PC-9 (cell line): ENCODE data around the gene EIF3A. TPM values are rescaled to one million over a fixed set of nuclear protein-coding genes. Genes with fewer than 3 reads are reported as not detected.

Experiments used
- BruUV-seq: library from RNA; stranded (reverse); fragments of 400-500 nt; replicated peaks from 2 replicates; lab custom pipeline; 2021; lab: Mats Ljungman, UMichigan
- CTCF ChIA-PET: fragments of 300-600 bp; sonication (Branson Sonifier 250); formaldehyde crosslinking; loops from one replicate; lab custom pipeline; 2022; ENCODE audit warnings: antibody characterized with exemption; lab: Charles Lee
- POLR2A ChIA-PET: fragments of 300-600 bp; sonication (Branson Sonifier 250); formaldehyde crosslinking; loops from one replicate; lab custom pipeline; 2022; ENCODE audit warnings: antibody characterized with exemption; ENCODE audit not compliant: unreplicated experiment; lab: Charles Lee
- DNase-seq, 2 experiments: peaks; one replicate each; pipeline versions ENCODE4 v3.0.0 to v3.0.0-alpha.2; 2015 to 2022; ENCODE audit warnings: mixed read lengths in 1 of 2
- H2AFZ ChIP-seq: fragments of 200-600 bp; sonication (generic); 2 replicates; pipeline ENCODE4 v1.8.1; 2017; ENCODE audit warnings: antibody characterized with exemption
- H3F3A ChIP-seq: fragments of 200-600 bp; sonication (generic); 2 replicates; pipeline ENCODE4 v1.8.1; 2017; ENCODE audit warnings: antibody characterized with exemption, mild to moderate bottlenecking, low read depth; ENCODE audit not compliant: insufficient read depth
- H3K27ac ChIP-seq: fragments of 200-600 bp; sonication (generic); 2 replicates; pipeline ENCODE4 v1.6.1; 2016; ENCODE audit warnings: mixed run types
- H3K27me3 ChIP-seq: fragments of 200-600 bp; sonication (generic); 2 replicates; pipeline ENCODE4 v1.6.1; 2016; ENCODE audit warnings: low read depth, mixed run types; ENCODE audit not compliant: insufficient read depth
- H3K36me3 ChIP-seq: fragments of 200-600 bp; sonication (generic); 2 replicates; pipeline ENCODE4 v1.6.1; 2016; ENCODE audit warnings: low read depth, mixed run types
- H3K4me1 ChIP-seq: fragments of 200-600 bp; sonication (generic); replicated peaks from 2 replicates; pipeline ENCODE4 v1.6.1; 2016; ENCODE audit warnings: mixed run types; ENCODE audit not compliant: insufficient read depth
- H3K4me2 ChIP-seq: fragments of 200-600 bp; sonication (generic); 2 replicates; pipeline ENCODE4 v1.6.1; 2017; ENCODE audit warnings: mixed run types
- H3K4me3 ChIP-seq: fragments of 200-600 bp; sonication (generic); 2 replicates; pipeline ENCODE4 v1.6.1; 2016; ENCODE audit warnings: mixed run types
- H3K79me2 ChIP-seq: fragments of 200-600 bp; sonication (generic); 2 replicates; pipeline ENCODE4 v1.6.1; 2017; ENCODE audit warnings: low read depth, mixed run types
- H3K9me2 ChIP-seq: fragments of 200-600 bp; sonication (generic); 2 replicates; pipeline ENCODE4 v1.8.1; 2017; ENCODE audit warnings: mild to moderate bottlenecking; ENCODE audit not compliant: insufficient read depth
- H3K9me3 ChIP-seq: fragments of 200-600 bp; sonication (generic); 2 replicates; pipeline ENCODE4 v1.8.1; 2016; ENCODE audit warnings: low read depth; ENCODE audit not compliant: insufficient read depth
- H4K20me1 ChIP-seq: fragments of 200-600 bp; sonication (generic); 2 replicates; pipeline ENCODE4 v1.8.1; 2017; ENCODE audit not compliant: insufficient read depth
- EZH2 ChIP-seq: fragments of 200-600 bp; sonication (generic); IDR thresholded peaks from 2 replicates; pipeline ENCODE4 v1.8.0; 2017; ENCODE audit warnings: antibody characterized with exemption, low read depth
- intact Hi-C: fragments of 100-400 bp; cut with micrococcal nuclease; formaldehyde crosslinking; loops from one replicate; pipeline ENCODE4 v1.10.0; 2022; ENCODE audit not compliant: unreplicated experiment
- total RNA-seq: library from RNA; stranded (reverse); gene quantifications from 2 replicates; pipeline ENCODE4 v1.2.3, GENCODE V29; 2021
- TF ChIP-seq, protein P1 (sequence below): fragments of 200-600 bp; sonication (generic); conservative IDR thresholded peaks from 2 replicates; pipeline ENCODE4 v1.6.1; 2017; ENCODE audit warnings: mixed run types, antibody characterized with exemption, mild to moderate bottlenecking, moderate library complexity

The EIF3A gene
- total RNA-seq, 1 experiment from 2014 or later, result 102 TPM

DNA sequence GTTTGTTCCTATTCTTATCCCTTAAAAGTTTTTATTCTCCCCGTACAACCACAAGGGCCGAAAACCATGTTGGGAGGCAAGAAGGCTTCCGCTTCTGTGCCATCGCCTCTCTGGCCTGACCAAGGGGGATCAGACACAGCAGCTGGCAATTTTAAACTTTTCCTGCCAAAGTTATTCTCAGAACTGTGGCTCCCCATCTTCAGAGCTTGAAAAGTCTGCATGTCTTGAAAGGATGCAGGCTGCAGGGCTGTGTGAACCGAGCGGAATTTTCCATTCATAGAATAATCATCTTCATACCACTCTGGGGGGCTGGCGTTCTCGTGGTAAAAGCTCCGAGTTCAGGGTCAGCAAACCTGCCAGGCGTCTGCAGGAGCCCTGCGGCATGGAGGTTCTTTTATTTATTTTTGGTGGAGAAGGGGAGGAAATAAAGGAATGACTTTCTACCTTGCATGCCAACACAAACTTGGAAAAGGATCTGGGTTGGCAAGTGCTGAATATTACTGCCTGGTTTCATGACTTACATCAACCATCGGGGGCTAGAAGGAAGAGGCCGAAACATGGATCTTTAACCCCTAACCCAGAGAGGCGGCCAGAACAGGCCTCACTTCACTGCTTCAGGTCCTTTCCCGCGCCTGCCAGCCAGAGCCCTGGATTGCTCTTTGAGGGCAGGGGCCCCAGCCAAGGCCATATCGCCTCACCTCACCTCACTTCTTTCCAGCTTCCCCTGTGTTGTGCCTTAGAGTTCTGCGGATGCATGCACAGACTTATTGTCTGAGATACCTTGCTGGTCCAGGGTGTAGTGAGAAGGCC, 54.1 kb downstream of the EIF3A start:
- BruUV-seq, result no TSS peak
- CTCF ChIA-PET, result no interaction called here
- H3K9me3 ChIP-seq, result no peaks in the 10 kb centered on the region
- no peak for TF ChIP-seq EZH2
- TF ChIP-seq, protein P1, sequence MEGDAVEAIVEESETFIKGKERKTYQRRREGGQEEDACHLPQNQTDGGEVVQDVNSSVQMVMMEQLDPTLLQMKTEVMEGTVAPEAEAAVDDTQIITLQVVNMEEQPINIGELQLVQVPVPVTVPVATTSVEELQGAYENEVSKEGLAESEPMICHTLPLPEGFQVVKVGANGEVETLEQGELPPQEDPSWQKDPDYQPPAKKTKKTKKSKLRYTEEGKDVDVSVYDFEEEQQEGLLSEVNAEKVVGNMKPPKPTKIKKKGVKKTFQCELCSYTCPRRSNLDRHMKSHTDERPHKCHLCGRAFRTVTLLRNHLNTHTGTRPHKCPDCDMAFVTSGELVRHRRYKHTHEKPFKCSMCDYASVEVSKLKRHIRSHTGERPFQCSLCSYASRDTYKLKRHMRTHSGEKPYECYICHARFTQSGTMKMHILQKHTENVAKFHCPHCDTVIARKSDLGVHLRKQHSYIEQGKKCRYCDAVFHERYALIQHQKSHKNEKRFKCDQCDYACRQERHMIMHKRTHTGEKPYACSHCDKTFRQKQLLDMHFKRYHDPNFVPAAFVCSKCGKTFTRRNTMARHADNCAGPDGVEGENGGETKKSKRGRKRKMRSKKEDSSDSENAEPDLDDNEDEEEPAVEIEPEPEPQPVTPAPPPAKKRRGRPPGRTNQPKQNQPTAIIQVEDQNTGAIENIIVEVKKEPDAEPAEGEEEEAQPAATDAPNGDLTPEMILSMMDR, result no peak
- intact Hi-C loops, result loop anchor here (5.0 kb wide), 2 partner anchors 229 to 269 kb away; no protein-coding TSS in a partner anchor
- DNase-seq, result no peak
- peak overlapping the region; percentile 78; the same call in 1 of the 2 replicates for H3K27ac ChIP-seq
- H3K9me2 ChIP-seq, result no peaks in the 10 kb centered on the region
- no peaks in the 10 kb centered on the region for H3K27me3 ChIP-seq
- H3K36me3 ChIP-seq, result no peaks in the 10 kb centered on the region
- POLR2A ChIA-PET, result interaction anchor here (0.6 kb wide), 1 partner anchor 67 kb away, joined by 3 read pairs; no protein-coding TSS in a partner anchor
- peak overlapping the region; percentile 82 for H3K4me2 ChIP-seq
- H3K4me1 ChIP-seq, result peaks cover 54% of the 10 kb centered on the region
- H3F3A ChIP-seq, result peaks cover 34% of the 10 kb centered on the region
- peaks cover 9% of the 10 kb centered on the region for H3K79me2 ChIP-seq
- H2AFZ ChIP-seq, result no peak overlapping the region
- peaks cover 6% of the 10 kb centered on the region for H4K20me1 ChIP-seq
- H3K4me3 ChIP-seq, result no peak overlapping the region

DNA sequence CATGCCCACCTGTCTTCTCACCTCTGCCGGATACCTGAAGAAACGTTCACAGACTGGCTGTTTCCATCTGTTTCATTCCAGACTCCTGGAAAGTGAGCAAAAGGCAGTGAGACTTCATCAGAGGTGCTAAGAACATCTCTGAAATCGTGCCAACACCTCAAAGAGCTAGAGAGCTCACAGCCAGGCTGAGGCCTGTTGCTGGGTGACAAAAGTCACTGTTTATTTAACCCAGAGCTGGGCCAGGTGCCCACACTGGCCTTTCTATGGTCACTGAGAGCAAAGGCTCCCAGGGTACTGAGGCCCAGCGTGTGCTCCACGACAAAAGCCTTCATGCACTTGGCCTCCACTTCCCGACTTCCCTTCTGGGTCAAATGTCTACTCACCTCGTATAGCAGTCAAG, 54.8 kb downstream of the EIF3A start:
- no peaks in the 10 kb centered on the region for H3K36me3 ChIP-seq
- BruUV-seq, result no TSS peak
- H3K9me3 ChIP-seq, result no peaks in the 10 kb centered on the region
- peaks cover 32% of the 10 kb centered on the region for H3F3A ChIP-seq
- no peak overlapping the region for H2AFZ ChIP-seq
- TF ChIP-seq, protein P1, result no peak
- no peak for TF ChIP-seq EZH2
- H3K27me3 ChIP-seq, result no peaks in the 10 kb centered on the region
- DNase-seq, result peak; percentile 43 to 67
- peak overlapping the region; percentile 82 for H3K4me2 ChIP-seq
- ChIA-PET CTCF (no interaction called here), POLR2A (interaction anchor here (0.6 to 0.7 kb wide), 3 partner anchors 66 to 415 kb away, joined by 3 to 4 read pairs (median 4); no protein-coding TSS in a partner anchor)
- intact Hi-C loops, result loop anchor here (1.0 to 5.0 kb wide), 5 partner anchors 19 to 268 kb away; no protein-coding TSS in a partner anchor
- no peaks in the 10 kb centered on the region; the same call in 1 of the 2 replicates for H4K20me1 ChIP-seq
- H3K27ac ChIP-seq, result peak overlapping the region; percentile 78
- peak overlapping the region; percentile 16; the same call in 1 of the 2 replicates for H3K4me3 ChIP-seq
- H3K4me1 ChIP-seq, result peaks cover 61% of the 10 kb centered on the region
- H3K9me2 ChIP-seq, result no peaks in the 10 kb centered on the region
- peaks cover 2% of the 10 kb centered on the region for H3K79me2 ChIP-seq

DNA sequence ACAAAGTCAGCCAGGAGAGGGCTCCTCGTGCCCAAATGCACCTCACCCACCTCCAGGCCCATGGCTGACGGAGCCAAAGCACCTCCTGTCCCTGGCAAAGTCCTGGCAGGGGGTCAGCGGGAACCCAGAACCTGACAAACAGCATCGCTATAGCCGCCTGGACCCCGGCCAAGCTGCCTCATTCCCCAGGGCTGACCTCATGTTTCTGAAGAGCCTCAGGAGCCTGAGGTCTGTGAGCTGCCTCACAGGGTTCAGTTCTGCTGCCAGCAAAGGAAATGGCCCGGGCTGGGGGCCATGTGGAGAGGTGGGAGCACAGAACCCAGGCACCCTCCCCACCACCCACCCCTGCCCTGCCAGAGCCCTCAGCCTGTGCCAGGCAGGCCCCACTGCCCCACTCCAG, 55.3 kb downstream of the EIF3A start:
- Histone ChIP-seq H3K4me1 (peaks cover 65% of the 10 kb centered on the region), H3K4me2 (peak overlapping the region; percentile 82), H3K4me3 (peak overlapping the region; percentile 16; the same call in 1 of the 2 replicates), H4K20me1 (no peaks in the 10 kb centered on the region), H3K79me2 (no peaks in the 10 kb centered on the region), H3K36me3 (no peaks in the 10 kb centered on the region), H3K27ac (peak overlapping the region; percentile 78), H3K9me2 (no peaks in the 10 kb centered on the region), H3K9me3 (no peaks in the 10 kb centered on the region), H3K27me3 (no peaks in the 10 kb centered on the region), H2AFZ (no peak overlapping the region), H3F3A (peaks cover 32% of the 10 kb centered on the region)
- TF ChIP-seq, protein P1, result no peak
- TF ChIP-seq EZH2, result no peak
- ChIA-PET POLR2A (interaction anchor here (0.5 to 0.7 kb wide), 3 partner anchors 111 to 414 kb away, joined by 3 to 4 read pairs (median 4); no protein-coding TSS in a partner anchor), CTCF (no interaction called here)
- BruUV-seq, result no TSS peak
- intact Hi-C loops, result loop anchor here (1.0 to 5.0 kb wide), 5 partner anchors 19 to 268 kb away; no protein-coding TSS in a partner anchor
- DNase-seq, result peak; percentile 85 to 88
